Colonic mucosa (tissue), 4 donors: ENCODE results near the gene IQSEC1. TPM values are rescaled to one million over a fixed set of nuclear protein-coding genes. Genes with fewer than 3 reads are reported as not detected.

Experiments used
- DNase-seq: peaks from one replicate; pipeline ENCODE4 v3.0.0-alpha.2; 2020
- H3K27ac ChIP-seq: fragments of 200-600 bp; one replicate; pipeline ENCODE4 v1.8.0; 2021
- H3K27me3 ChIP-seq: fragments of 200-600 bp; one replicate; pipeline ENCODE4 v1.8.0; 2021
- H3K36me3 ChIP-seq: fragments of 200-600 bp; one replicate; pipeline ENCODE4 v1.8.0; 2021
- H3K4me1 ChIP-seq: fragments of 200-600 bp; one replicate; pipeline ENCODE4 v1.8.0; 2021; ENCODE audit warnings: mild to moderate bottlenecking
- H3K4me3 ChIP-seq: fragments of 200-600 bp; one replicate; pipeline ENCODE4 v1.8.0; 2021
- H3K9ac ChIP-seq, 2 donors: one replicate each; pipeline ENCODE4 v1.7.0; 2013; ENCODE audit warnings: control low read depth in 2 of 2, low read depth in 2 of 2, low read length in 2 of 2
- H3K9me3 ChIP-seq: fragments of 200-600 bp; one replicate; pipeline ENCODE4 v1.8.0; 2021
- intact Hi-C: fragments of 100-400 bp; cut with DNase I; formaldehyde crosslinking; loops from one replicate; pipeline ENCODE4 v1.14.1; 2022
- total RNA-seq, 2 donors: library from RNA; stranded (reverse); fragmentation: NEBNext Ultra II Directional in 1 of 2; extraction: Animal tissue kit (Norgen Biotek cat#: 25700) in 1 of 2; gene quantifications; one replicate each; pipeline ENCODE4 v1.2.1, GENCODE V29; 2021
- TF ChIP-seq, protein P1 (sequence below): fragments of 200-600 bp; IDR thresholded peaks from one replicate; pipeline ENCODE4 v1.8.0; 2022; ENCODE audit warnings: antibody characterized with exemption, mild to moderate bottlenecking
- donor health status: healthy.
- donor health status: DM: no; HTN: no; CAD: no.
- donor health status: DM: no; HTN: no; CAD: no.

IQSEC1 gene
- total RNA-seq, 2 donors from 2014 or later, result 14.8 to 19.2 TPM

DNA sequence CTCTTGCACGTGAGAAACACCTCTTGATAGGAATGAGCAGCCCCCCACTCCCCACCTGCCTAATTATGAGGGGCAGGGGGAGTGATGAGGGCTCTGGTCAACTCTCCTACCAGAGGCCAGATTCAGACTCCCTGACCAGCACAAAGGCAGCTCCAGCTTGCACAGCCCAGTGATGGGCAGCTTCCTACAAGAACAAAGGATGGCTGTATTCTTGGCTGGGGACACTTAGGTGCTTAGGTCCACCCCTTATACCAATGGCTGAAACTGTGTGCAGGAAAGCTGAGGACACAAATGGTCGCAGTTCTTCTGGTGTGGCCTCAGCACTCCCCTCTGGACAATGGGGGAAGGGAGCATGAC is 81.8 kb downstream of the IQSEC1 start:
- TF ChIP-seq, protein P1, sequence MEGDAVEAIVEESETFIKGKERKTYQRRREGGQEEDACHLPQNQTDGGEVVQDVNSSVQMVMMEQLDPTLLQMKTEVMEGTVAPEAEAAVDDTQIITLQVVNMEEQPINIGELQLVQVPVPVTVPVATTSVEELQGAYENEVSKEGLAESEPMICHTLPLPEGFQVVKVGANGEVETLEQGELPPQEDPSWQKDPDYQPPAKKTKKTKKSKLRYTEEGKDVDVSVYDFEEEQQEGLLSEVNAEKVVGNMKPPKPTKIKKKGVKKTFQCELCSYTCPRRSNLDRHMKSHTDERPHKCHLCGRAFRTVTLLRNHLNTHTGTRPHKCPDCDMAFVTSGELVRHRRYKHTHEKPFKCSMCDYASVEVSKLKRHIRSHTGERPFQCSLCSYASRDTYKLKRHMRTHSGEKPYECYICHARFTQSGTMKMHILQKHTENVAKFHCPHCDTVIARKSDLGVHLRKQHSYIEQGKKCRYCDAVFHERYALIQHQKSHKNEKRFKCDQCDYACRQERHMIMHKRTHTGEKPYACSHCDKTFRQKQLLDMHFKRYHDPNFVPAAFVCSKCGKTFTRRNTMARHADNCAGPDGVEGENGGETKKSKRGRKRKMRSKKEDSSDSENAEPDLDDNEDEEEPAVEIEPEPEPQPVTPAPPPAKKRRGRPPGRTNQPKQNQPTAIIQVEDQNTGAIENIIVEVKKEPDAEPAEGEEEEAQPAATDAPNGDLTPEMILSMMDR, result no peak
- Histone ChIP-seq H3K36me3 (no peaks in the 10 kb centered on the region), H3K4me3 (no peak overlapping the region), H3K27me3 (no peaks in the 10 kb centered on the region), H3K9ac (no peak overlapping the region), H3K4me1 (no peaks in the 10 kb centered on the region), H3K27ac (no peak overlapping the region), H3K9me3 (no peaks in the 10 kb centered on the region)
- no peak for DNase-seq
- intact Hi-C loops, result no loop called here

DNA sequence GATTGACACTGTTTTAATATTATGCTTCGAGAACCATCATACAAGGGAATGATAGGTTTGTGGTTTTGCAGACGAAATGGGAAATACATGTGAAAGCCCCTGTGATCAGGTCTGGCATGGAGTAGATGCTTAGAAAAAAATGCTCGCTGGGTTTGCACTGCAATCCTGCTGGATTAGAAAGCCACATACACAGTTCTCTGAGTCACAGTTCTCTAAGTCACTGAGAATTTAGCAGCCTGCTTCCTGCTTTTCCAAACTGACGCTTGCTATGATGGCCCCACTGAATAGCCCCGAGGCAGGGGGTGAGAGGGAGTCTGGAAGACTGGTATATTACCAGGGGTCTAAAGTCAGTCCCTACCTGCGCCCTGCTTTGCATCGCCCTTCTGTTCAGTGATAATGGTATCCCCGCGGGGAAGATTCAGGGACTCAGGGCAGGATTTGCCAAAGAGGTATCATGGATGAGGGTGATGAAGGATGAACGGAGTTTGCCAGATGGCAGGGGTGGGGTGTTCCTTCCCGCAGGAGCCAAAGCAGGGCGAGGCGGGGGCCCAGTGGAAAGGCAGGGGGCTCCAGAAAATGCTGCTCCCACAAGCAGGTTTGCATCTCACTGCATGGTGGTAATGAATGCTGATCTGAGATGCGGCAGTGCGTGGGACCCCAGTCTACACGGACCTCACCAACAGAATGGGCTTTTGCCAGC is 82.3 kb downstream of the IQSEC1 start:
- intact Hi-C loops, result no loop called here
- no peak for DNase-seq
- Histone ChIP-seq H3K27me3 (no peaks in the 10 kb centered on the region), H3K36me3 (no peaks in the 10 kb centered on the region), H3K4me3 (no peak overlapping the region), H3K4me1 (no peaks in the 10 kb centered on the region), H3K9me3 (no peaks in the 10 kb centered on the region), H3K9ac (no peak overlapping the region), H3K27ac (no peak overlapping the region)
- TF ChIP-seq, protein P1, result no peak

DNA sequence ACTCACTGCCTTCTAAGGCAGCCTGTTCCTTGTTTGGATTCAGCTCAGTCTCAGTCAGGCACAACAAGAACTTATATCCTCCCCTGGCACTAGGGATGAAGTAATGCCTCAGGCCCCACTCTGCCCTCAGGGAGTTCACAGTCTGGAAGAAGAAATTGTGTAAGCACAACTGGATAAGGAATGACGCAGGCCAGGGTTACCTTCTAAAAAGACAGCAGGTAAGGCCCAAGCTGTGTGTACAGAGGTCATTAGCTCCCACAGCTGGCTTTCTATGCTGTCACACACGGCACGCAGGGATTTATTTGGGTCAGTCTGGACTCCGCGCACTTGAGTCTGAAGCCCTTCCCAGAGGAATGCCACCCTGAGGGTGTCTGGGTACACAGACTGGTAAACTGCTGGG is 82.9 kb downstream of the IQSEC1 start:
- H3K4me1 ChIP-seq, result no peaks in the 10 kb centered on the region

DNA sequence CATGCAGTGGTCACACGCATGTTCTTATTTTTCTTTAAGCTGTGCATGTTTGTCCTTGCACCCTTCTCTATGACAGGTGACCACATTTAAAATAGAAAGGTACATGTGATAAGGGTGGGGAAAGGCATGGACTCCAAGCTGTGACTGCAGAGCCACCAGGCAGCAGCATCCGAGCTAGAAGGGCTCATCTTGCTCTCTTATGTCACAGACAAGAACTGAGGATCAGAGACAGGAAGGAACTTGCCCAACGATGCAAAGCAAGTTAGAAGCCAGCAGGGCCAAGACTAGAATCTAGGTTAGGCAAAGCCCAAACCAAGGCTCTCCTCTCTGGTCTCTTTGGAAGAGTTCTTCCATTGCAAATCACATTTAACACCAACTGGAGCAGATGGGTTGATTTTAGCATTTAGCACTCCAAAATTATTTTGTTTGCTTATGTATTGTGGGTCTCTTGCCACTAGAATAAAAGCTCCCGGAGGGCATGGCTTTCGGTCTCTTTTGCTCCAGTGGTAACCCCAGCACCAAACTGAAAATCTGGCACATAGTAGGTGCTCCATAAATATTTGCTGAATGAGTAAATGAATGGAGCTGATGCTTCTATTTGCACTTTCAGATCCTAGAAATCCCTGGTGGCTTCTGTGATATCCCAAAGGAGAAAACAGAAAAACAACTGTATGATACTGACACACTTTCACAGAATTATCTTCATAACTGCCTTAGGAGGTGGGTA is 84.3 kb downstream of the IQSEC1 start:
- intact Hi-C loops, result loop anchor here (10.0 kb wide), 1 partner anchor 94 kb away; no protein-coding TSS in a partner anchor
- Histone ChIP-seq H3K4me1 (no peaks in the 10 kb centered on the region), H3K27ac (no peak overlapping the region), H3K27me3 (no peaks in the 10 kb centered on the region), H3K36me3 (no peaks in the 10 kb centered on the region), H3K9ac (no peak overlapping the region), H3K9me3 (no peaks in the 10 kb centered on the region), H3K4me3 (no peak overlapping the region)
- TF ChIP-seq, protein P1, result no peak
- DNase-seq, result no peak

More for the DNA sequence above, 82.9 kb downstream of the IQSEC1 start:
- Histone ChIP-seq H3K27me3 (no peaks in the 10 kb centered on the region), H3K4me3 (no peak overlapping the region), H3K27ac (no peak overlapping the region), H3K36me3 (no peaks in the 10 kb centered on the region), H3K9me3 (no peaks in the 10 kb centered on the region), H3K9ac (no peak overlapping the region)
- no peak for DNase-seq
- TF ChIP-seq, protein P1, result no peak
- intact Hi-C loops, result no loop called here

DNA sequence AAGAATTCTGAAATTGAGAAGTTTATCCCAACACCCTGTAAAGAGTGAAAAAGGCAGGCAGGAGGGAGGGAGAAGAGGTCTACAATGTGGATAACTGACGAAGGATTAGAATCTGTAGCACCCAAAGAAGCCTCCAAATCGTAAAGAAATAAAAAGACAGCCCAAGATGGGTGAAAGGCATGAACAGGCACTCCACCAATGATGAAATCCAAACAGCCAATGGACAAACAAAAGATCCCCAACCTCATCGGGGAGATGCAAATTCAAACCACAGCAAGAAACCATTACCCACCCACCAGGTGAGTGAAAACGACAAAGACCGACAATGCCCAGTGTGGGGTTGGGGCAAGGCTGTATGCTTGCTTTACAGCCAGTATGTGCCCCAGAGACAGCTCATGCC is 85.6 kb downstream of the IQSEC1 start:
- intact Hi-C loops, result loop anchor here (10.0 kb wide), 1 partner anchor 93 kb away; no protein-coding TSS in a partner anchor
- TF ChIP-seq, protein P1, result no peak

More for the DNA sequence above, 85.6 kb downstream of the IQSEC1 start:
- Histone ChIP-seq H3K27me3 (no peaks in the 10 kb centered on the region), H3K36me3 (no peaks in the 10 kb centered on the region), H3K4me3 (no peak overlapping the region), H3K4me1 (no peaks in the 10 kb centered on the region), H3K27ac (no peak overlapping the region), H3K9ac (no peak overlapping the region), H3K9me3 (no peaks in the 10 kb centered on the region)
- no peak for DNase-seq
